Mucosa of gallbladder (tissue), 1 donor: ENCODE results near the gene SND1. TPM values are rescaled to one million over a fixed set of nuclear protein-coding genes. Genes with fewer than 3 reads are reported as not detected.

Experiments
- DNase-seq: peaks from one replicate; pipeline ENCODE4 v3.0.0-alpha.2; 2020; ENCODE audit warnings: low spot score
- total RNA-seq: library from RNA; stranded (reverse); gene quantifications from one replicate; pipeline ENCODE4 v1.2.1, GENCODE V29; 2021
- donor health status: DM: no; HTN: no; CAD: no.

Gene SND1
- total RNA-seq, 1 donor from 2014 or later, result 136 TPM

DNA sequence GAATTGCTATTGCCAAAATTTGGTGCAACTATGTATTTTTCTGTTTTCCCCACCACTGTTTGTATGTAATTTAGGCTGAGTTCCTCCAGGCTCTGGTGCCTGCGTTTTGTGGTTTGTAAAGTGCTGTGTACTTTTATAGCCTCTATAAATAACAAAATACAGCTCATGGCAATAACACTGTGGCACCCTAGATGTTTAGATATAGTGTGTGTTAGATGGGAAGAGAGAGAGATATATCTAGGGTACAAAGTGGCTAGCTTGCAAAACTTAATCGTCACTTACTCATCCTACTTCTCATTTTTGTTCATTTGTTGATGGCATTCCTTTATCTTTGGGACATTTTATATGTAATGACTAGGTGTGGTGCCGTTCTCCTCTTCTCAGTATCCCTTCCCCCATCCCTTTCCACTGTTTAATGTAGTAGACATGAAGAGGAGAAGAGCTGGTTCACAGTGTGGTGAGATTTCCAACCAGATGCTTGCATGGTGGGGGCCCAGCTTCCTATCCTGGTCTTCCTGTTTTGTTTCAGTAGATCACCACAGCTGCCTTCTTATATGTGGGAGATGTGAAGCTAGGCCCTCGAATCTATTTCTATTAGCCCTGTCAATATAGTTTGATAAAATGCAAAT lies 115.0 kb downstream of the SND1 start:
- DNase-seq, result no peak

DNA sequence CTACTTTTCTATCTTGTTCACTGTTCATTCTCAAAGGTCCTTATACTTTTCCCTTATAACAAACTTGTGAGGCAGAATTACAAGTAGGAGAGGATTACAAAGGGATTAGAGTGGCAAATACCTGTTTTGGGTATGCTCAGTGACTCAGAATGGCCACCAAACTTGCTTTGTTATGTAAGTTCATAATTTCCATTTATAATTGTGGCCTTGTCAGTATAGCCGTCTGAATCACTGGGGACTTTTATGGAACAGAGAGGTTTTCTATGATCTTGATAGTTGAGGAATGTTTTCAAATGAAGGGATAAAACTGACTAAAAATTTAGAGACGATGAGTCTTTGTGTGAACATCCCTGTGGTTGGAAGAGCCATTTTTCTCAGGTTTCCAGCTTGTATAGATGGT lies 116.2 kb downstream of the SND1 start:
- no peak for DNase-seq

DNA sequence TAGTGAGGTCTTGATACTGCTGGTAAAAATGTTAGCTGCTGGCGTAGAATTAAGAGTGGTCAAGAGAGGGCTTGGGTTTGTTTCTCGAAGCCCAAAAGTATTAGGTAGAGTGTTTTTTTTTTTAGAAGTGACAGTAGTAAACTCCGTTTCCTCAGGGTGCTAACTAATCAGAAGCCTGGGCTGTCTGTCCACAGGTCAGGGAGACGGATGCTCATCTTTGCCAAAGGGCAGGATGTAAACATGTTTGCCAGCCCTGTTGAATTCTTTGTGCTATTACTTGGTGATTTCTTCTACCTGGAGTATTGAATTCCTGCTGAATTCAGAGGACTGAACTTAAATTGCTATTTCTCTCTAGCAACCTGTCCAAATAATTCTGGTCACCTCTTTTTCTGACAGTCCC lies 117.1 kb downstream of the SND1 start:
- DNase-seq, result no peak

DNA sequence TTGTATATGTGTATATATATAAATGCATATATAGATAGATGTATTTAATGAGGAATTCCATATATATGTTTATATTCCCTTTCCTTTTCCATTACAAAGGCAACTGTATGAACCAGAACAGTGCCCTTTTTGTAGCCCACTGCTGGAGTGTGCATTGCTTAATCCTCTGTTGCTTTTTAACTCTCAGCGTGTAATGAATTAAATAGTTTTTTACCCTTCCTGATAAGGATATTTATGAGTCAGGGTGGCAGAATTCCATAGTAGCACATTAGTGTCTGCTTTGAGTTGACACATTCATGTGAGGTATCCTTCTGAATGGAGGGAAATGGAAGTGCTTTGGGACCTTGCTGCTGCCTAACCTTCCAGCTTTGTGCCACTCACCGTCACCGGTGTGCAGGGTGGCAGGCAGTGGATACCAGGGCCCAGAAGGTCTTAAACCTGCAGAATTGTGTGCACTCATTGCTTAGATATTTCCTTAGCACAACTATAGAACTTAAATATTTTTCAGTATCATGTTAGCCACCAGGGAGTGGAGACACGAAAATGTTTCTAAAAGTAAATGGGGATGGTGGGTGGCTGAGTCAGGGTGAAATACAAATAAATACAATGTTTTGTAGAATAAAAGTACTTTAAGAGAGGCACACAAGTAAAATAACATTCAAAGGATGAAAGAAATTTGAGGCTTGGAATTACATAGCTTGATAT lies 117.9 kb downstream of the SND1 start:
- no peak for DNase-seq

DNA sequence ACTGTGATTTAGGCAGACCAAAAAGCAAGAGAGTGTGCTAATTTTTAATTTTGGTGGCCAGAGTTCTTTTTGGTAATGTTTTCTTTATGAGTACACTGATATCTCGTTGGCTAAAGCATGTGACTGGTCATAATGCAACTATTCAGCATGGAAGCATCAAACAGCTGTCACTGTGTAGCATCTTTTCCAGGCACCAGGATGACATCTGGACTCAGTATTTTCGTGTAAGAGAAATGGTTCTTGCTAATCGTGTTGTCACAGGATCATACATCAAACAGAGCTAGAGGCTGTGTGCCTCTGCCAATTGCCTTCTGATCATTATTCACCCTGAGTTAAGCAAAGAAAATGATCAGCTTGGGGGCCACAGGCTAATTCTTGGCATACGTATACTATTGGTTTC lies 118.9 kb downstream of the SND1 start:
- no peak for DNase-seq

DNA sequence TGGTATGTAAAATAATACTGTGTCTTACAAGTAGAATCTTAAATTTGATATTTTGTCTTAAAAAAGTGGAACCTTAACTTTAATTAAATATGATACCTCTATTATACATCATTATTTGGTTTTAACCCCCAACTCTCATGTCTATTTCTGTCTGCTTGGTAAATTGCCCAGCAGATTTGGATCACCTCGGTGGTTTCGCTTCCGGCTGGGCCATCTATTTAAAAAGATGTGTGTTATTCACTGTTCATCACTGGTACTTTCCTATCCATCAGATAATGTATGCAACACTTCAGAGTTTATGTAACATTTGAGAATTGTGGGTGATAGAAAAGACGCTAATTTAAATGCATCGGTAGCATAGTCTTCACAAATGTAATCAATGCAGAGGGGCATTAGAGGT lies 119.7 kb downstream of the SND1 start:
- DNase-seq, result no peak

DNA sequence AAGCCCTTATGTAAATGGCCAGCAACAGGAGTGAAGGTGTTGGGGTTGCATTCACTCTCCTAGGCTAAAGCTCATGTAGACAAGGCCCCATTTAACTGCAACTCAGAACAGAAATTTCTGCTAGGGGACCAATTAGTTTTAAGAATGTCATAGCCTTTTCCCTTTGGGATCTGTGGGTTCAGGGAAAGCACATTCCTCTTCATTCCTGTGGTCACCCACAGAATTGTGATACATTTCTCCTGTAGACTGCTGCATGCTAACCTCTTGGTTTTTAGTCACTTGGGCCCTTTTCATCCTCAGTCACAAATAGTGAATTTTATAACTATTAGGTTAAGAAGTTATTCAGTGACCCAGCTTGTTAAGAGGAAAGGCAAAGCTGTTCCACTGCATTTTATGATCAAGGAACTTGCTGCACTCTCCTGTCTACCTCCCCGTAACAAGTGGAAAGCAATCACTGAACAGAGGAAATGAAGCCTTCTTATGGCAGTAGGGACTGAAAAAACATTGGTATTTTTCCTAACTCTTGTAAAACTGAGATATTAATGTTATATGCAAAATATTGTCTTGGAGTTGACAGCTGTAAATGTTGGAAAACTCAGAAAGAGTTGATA lies 124.9 kb downstream of the SND1 start:
- DNase-seq, result no peak

DNA sequence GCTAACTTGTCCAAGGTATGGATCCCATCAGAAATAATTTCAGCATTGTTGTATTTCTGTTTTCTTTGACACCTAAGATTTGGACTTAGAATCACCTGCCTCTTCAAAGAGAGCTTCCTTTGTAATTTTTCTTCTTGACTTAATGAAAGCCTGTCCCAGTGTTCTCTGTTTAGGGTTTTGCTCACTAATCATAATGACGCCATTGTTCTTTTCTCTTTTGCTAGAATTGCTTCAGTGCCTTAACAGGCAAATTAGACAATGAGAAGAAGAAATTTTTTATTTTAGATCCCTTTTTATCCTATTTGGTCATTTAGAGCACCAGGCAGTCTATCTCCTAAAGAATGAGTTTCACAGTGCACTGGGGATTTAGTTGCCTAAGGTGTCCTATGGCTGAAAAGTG lies 128.5 kb downstream of the SND1 start:
- DNase-seq, result no peak

DNA sequence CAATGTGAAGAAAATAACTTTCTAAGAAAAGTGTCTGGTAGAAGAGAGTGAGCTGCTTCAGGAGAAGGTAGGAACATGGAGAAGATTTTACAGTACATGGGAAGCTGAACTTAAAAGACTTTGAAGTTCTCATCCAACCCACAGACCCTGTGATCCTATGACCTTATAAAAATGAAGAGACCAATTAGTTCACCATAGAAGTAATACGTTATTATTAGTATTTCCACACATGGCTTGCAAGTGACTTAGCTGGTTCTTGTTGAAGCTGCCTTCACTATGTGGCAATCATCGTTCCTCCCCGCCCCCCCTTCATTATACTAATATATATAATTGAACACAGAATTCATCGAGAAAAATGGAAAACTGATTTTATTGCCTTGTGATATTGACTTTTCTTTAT lies 129.1 kb downstream of the SND1 start:
- DNase-seq, result no peak

DNA sequence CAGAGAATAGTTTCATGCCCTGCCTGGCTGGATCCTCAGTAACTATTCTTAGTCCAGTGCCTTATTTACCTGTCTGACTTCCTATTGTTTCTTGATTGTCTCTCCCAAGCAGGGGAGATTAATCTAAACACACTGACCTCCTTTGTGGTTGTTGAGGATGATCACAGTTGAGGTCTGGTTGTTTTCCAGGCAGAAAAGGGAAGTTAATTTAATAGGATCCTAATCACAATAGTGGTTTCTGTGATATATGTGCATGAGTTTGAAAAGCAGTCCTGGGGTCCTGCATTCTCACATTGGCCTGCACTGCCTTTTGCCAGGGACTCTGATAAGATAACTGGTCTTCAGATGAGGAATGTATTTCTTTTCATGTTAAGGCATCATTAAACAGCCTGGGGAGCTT lies 130.1 kb downstream of the SND1 start:
- no peak for DNase-seq

DNA sequence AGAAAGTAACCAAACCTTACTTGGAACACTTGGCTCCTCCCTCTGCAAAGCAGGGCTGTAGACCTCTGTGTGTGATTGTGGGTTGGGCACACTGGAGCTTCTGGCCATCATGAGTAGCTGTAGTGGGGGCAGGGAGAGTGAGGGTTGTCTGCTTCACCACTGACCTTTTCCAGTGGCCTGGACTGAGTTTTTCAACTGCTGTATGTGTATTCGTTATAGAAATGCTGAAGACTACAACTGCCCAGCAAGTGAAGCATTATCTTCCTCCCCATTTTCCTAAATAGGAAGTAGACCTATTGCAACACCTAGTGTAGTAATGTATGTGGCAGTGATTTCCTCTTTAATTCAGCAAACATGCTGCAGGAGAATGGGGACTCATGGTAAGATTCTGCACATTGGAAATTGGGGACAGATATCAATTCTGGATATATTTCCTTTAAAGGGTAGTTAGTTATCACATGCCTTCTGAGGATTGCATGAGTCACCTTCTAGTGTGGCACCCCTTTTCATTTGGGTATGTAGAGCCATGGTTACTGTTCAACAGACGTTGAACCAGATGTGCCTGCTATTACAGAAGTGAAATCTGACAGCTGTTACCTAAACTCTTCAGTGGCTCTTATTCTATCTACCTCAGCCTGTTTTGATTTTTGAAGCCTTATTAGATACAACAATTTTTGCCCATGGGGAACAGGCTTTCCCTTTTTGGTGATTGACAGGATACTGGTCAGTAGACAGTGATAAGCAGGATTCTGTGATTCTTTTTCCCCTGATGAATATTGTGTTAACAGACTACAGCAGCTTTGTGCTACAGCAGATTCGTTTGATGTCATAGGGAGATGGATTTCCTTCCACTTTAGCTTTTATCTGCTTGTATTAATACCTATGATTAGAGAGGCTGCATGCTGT lies 130.9 kb downstream of the SND1 start:
- no peak for DNase-seq

DNA sequence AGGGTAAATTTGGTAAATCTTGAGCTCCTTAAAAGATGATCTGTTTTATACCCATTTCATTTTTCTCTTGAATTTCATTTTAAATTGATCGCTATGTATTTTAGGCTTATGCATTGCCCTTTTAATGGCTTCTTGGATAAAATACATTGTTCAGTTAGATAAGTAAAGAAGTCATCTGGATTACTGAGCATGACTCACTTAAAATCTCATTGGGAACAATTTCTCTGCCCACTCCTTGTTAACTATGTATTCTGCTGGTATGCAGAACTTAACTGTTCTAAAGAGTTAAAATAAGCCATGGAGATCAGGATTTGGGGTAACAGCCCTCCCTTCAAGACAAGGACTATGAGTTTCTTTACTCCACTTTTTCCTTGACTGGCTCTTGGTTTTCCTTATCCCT lies 134.2 kb downstream of the SND1 start:
- no peak for DNase-seq

DNA sequence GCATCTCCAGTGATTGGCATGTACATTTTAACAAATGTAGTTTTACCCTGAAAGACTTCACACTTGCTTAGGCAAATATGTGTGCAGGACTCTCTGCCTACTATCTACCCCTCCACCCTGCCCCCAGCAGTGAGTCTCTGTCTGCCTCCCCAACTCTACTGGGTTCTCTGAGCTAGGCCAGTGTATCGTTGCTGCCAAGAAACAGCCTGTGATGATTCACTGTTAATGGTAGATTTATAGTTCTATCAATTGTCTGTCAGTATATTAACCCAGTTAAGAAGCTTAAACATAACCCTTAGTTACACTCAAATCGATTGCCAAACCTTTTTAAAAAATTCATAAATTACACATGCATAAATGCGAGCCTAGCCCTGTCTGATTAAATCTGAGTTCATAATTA lies 137.0 kb downstream of the SND1 start:
- DNase-seq, result no peak

DNA sequence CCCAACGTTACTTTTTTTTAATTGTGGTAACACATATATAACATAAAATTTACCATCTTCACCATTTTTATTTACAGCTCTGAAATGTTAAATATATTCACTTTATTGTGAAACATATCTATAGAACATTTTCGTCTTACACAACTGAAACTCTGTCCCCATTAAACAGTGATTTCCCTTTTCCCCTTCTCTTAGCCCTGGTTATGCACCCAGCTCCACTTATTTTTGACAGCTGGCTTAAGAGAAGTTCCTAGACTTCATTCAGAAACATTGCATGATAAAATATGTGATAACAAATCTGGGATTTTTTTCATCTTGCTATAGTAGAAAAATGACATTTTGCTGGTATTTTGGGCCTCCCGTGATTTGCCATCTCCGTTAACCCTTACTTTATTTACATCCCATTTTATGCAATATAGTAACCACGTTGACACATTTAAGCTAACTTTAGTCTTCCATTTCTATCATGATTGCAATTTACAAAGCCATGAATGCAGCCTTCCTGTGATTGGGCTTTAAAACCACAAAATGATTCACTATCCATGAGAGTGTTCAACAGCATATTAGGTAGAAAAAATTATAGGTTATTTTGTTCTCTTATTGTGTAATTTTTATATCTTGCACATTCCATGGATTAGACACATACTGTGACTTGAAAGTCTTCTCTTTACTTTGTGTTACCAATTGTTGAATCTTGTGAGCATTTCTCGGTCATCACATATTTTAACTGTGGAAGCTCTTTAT lies 139.6 kb downstream of the SND1 start:
- DNase-seq, result no peak

DNA sequence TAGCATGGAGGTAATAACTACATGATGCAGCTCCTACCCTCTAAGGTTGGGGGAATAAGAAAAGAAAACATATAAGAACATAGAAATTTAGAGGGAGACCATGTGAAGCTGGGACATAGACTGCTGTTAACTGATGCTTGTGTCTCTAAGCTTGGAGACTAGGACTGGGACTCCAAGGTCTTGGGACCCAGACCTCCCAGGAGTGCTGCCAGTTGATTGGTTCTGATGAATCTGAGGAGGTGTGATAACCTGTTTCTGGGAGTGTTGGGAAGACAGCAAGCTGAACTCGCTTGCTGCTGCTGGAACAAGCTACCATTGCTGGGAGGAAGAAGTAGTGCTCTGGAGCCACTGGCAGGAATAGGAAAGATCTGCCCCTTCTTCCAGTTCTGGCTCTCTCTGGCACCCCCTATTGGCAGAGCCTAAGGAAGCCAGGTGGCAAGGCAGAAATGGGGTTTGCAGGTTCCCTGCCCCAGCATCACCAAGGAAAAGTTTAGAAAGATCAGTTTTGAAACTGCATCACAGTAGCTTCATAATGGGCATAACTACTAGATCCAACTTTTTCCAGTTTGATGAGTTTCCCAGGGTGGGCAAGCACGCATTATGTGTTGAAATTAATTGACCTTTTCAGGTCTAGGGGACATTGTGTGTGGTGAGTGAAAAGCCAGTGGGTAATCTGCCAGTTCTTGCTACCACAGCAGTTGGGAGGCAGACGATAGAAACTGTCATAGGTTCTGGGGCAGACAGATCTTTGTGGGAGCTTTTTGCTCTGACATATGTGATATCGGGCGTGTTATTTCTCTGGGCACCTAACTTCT lies 140.7 kb downstream of the SND1 start:
- no peak for DNase-seq

DNA sequence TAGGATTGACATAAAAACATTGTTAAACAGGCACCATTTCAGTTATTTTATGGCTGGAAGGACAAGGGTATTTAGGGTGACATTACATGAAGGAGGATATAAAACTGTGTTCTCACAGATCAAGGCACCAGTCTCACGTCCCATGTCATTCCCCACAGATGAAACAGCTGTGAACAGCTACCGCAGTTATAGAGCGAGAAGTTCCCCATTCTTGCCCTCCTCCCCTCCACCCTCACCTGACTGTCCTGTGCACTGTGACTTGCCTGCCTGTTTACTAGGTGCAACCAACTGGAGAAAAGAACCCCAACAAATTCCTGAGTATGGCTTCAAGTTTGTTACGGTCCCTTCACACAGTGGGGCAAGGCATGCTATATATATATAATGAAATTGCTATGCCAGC lies 141.6 kb downstream of the SND1 start:
- no peak for DNase-seq

DNA sequence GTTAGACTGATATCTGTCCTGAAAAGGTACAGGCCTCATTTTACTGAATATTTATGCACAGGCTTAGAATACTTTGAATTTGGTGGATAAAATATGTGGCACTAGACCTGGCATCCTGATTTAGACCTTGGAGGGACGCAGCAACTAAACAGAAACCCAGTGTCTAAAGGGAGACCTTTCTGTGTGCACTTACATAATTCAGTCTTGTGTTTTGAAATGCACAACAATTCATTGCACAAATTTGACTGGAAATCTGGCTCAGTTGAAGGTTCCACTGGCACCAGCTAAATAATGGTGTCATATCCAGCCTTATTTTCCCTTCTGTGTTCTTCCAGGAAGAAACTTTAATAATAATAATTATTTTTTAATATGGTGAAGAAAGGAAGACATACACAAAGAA lies 142.1 kb downstream of the SND1 start:
- no peak for DNase-seq

DNA sequence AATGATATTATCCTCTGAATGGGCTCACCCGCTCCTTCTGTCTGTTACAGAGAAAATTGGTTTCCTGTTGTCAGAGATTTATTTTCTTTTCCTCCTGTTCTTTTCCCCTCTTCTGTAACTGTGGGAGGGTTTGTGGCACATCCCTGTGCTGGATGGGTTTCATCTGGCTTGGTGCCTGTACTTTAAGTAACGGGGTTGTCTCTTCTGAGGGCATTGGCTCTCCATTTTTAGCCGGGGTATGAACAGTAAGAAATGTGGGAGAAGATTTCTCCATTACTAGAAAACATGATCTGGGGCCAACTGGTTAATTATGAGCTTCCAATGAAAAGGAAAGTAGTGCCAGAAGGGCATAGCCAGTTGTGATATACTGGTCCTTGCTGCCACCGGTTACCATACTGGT lies 142.6 kb downstream of the SND1 start:
- DNase-seq, result no peak

DNA sequence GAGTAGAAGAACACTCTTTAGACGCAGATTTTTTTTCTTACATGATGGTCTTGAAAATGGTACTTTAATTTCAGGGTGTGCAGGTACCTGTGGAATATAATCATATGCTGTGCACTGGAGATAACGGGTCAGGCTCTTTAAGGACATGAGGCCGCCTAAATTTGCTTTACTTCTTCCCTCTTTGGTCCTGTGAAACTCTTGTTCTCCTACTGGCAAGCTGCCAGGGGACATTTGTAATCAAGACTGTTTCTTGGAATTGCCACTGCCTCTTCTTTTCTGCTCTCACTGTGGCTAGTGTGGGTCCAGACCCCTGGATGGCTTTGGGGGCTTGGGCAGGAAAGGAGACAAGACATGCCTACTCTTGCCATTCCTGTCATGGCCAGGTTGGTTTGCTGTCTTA lies 146.0 kb downstream of the SND1 start:
- no peak for DNase-seq

DNA sequence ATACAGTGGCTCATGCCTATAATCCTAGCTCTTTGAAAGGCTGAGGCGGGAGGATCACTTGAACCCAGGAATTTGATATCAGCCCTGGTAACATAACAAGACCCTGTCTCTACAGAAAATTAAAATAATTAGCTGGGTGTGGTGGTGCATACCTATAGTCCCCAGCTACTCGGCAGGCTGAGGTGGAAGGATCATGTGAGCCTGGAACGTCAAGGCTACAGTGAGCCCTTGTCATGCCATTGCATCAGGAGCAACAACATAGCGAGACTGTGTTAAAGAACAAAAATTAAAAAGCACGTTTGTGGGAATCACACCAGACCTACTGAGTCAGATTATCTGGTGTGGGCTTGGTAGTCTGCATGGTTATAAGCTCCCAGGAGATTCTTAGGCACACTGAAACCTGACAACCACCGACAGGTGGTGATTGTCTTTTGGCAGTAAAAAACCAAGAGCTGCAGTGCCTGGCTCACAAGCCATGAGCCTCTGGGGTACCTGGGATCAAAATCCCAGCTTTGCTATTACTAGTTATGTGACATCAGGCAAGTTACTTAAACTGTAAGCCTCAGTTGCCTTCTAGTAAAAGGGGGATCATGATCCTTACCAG lies 146.9 kb downstream of the SND1 start:
- DNase-seq, result no peak
